Placental pericyte (primary cell): ENCODE results near the gene CAMK1G. TPM values are rescaled to one million over a fixed set of nuclear protein-coding genes. Genes with fewer than 3 reads are reported as not detected.

Experiments used
- total RNA-seq: library from RNA; depleted of rRNA; stranded (reverse); fragments of >200 nt; gene quantifications from 2 replicates; pipeline ENCODE4 v1.2.3, GENCODE V29; 2012

Gene CAMK1G
- 0.66 and 10.6 TPM in 2 replicates for total RNA-seq

DNA sequence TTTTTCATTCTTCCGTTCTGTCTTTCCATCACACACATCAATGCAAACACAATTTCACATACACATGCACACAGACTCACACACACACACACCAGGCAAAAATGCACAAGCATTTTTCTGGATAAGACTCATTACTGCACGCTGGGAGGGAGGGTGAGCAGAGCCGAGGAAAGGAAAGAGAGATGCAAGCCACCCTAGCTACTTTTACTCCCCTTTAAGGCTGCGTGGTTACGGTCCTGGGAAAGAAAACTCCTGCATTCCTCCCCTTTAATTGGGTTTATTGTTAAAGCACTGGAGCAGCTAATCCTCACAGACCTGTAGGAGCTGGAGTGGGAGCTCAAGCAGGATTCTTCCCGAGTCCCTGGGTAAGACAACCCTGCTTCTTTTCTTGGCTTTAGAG is at the start of gene CAMK1G:
CAMK1G (plus strand) TSS at position 307 of the 400 bp plus-strand sequence. CDS start 11,270 bp downstream, outside the sequence.

DNA sequence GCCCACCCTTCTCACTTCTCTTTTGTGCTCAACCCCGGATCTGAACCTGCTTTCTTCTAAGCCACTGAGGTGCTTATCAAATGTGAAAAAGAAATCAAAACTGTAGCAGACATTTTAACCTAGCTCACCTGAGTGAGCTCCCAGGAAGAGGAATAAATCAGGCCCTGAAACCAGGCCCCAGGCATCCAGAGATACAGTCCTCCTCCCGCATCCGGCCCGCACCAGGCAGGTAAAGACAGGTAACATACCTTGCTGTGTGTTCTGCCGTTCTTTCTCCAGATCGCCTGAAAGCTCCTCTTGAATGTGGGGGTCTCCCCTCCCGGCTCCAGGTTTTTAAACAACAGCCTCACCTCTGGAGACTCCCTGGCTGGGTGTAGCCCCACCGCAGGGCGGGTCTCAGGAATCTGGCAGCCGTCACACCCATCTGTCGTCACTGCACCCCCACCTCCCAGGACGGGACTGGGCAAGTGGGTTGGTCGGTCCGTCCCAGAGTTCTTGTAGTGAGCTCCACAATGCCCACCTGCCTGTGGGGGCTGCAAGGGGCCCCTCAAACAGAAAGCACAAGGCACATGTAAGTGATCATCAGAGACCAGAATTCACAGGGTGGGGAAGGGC is 68.7 kb downstream of the CAMK1G start, which contains the start of gene LAMB3:
LAMB3 (minus strand) TSS at position 305 of the 615 bp plus-strand sequence. CDS start 1,481 bp downstream, outside the sequence.

Other genes starting within 250 kb of the CAMK1G start
- gene LAMB3, start 68.7 kb downstream of the CAMK1G start, total RNA-seq = 4.6 and 28.9 TPM in 2 replicates
- gene G0S2, start 91.7 kb downstream of the CAMK1G start, total RNA-seq = 53.2 and 78.7 TPM in 2 replicates
- 11.6 and 18.6 TPM in 2 replicates for gene HSD11B1, start 121.1 kb downstream of the CAMK1G start, total RNA-seq
- 0.14 TPM in 1 of 2 replicates, not detected in the other for gene TRAF3IP3, start 172.3 kb downstream of the CAMK1G start, total RNA-seq
- gene C1orf74, start 200.8 kb downstream of the CAMK1G start, total RNA-seq = 1.8 and 4.4 TPM in 2 replicates
- gene IRF6, start 222.4 kb downstream of the CAMK1G start, total RNA-seq = under 0.01 and 0.14 TPM in 2 replicates
- gene UTP25, start 244.3 kb downstream of the CAMK1G start, total RNA-seq = 11.4 and 20.6 TPM in 2 replicates